SKM-1 (cell line): ENCODE results near the gene PLA2G4E.

ENCODE experiments used
- DNase-seq: peaks from one replicate; lab custom pipeline; 2025; ENCODE audit not compliant: unreplicated experiment; lab: John Stamatoyannopoulos, UW

PLA2G4E gene

DNA sequence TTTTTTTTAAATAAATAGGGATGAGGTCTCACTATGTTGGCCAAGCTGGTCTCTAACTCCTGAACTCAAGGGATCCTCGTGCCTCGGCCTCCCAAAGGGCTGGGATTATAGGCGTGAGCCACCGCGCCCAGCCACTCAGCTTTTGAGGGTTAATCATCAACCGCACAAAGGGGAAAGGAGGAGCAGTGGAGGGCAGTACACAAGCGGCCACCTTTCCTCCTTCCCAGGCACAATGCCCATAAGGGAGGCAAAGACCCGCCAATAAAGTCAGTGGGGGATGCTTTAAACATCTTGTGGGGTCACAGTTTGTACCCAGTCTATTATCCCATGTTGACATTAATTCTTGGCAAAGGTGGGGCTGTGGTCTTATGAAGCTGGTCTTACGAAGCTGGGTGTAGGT is 80.9 kb downstream of the PLA2G4E start:
- DNase-seq: no peak

DNA sequence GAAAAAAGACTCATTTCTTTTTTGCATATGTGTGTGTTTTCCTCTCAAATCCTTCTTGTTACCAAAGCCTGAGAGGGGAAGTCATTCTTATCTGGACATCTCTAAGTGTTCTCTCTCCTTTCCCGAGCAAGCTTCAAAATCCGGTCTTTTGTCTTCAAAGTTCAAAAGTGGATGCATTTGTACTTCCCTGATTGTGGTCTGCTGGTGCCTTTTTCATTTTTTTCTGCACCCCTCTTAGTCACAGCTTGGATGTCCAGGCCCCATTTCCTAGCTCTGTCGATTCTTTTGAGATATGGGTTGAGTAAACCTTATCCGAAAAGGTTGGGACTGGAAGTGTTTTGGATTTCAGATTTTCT is 83.3 kb downstream of the PLA2G4E start:
- DNase-seq: no peak

DNA sequence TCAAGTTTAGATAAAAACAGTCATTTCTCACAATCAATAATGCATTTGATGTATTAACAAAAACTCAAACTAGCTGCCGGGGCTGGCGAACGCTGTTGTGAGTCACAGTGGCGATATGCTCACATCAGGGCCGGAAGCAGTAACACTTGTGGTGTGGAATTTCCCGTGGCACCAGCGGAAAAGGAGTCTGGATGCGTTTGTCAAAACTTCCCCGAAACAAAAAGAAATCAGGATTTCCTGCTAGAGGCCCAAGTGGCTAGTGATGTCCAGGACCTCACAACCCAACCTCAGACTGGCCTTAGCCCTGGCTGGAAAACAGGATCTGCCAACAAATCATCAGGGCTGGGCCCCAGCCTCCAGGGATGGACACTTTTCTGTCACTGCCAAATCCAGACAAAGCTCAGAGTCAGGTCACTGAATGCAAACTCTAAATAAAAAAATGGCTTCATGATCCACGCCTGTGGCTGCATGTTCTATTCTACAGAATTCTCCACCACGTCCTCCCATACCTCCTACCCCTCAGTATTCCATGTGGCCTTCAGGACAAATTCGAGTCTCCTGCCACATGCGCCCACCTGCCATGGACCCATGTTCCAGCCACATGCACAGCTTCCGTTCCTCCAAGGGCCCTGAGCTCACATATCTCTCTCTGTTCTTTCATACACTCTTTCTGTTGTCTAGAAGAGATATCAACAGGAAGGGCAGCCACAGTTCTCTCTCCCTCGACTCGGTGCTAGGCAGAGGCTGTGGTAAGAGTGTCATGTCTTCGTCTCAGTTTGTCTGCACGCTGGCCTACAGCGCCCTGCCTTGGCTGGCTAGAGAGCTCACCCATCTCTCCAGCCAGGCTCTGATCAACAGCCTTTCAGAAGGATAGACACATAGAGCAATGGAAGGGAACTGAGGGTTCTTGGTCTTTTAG is 83.9 kb downstream of the PLA2G4E start:
- no peak for DNase-seq

DNA sequence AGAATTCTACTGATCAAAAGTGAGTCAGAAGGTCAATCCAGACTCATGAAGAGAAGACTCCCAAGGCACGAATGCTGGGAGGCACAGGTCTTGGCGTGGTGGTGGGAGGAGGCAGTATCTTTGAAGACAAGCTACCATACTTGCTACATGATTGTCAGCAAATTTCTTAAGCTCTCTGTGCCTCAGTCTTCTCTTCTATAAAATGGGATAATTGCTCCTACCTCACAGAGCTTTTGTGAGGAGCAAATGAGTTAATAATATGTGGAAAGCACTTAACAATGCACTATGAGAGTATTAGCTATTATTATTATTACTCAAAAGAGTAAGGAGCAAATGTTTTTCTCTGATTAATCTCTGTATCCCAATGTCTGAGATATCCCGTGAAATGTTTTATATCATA is 84.7 kb downstream of the PLA2G4E start:
- no peak for DNase-seq

DNA sequence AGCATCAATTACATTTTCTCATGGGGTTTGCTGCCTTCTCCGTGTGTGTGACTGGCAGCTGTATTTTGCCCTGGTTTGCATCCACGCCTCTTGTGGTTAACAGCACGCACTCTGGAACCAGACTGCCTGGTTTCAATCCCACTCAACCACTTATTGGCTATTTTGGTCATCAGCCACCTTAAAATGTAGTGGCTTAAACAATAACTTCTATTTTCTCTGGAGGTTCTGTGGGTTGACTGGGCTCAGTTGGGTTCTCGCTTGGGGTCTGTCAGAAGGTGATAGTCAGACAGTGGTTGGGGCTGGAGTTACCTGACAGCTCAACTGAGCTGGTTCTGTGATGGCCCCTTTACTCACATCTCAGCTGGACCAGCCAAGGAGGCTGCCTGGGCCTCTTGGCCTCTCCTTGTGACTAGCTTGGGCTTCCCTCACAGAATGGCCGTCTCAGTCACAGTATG is 85.2 kb downstream of the PLA2G4E start:
- DNase-seq: no peak

DNA sequence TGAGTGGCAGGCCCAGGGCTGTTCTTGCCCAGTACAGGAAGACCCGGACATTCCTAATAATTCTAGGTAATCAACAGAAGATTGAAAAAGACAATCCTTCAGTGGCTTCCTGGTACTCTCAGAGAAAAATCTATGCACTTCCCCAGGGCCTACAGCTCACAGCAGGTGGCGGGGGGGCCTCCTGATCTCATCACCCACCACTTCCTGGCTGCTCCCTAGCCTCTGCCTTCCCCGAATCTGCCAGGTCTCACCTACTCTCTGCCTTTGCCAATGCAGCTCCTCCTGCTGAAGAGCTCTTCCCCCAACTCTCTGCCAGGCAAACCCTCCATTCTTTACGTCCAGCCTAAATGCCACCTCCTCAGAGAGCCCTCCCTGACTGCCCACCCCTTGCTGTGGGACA is 86.0 kb downstream of the PLA2G4E start:
- no peak for DNase-seq

DNA sequence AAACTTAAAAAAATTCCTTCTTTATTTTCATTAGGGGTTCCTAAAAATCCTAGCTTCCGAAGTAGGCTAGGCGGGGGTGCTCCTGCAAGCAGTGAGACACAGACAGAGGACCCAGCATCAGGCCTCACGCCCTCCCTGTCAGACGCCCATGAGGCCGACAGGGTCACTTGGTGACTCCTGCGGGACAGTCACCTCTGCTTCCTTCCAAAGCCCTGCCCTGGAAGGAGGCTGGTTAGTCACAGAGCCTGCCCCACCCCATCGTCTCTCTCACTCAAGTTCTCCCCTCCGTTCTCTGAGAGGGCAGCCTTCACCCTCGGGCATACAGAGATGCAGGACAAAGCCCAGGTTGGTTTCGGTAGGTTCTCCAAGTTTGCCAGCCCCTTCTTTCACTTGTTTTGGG is 87.1 kb downstream of the PLA2G4E start:
- DNase-seq: no peak

DNA sequence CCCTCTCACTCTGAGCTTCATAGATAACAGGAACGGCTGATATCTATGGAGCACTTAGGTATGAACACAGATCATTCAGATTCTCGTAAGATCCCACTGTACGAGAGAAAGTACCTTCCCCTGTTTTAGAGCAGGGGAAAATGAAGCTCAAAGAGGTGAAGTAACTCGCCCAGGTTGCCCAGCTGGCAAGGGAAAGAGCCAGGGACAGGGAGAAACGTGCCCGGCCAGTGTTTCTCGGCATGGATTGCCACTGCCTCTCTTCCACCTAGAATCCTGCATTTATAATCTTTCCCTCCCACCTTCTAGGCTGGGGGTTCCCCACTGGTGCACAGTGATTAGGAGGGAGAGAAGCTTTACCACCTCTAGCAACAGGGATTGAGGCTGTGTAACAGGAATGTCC is 87.5 kb downstream of the PLA2G4E start:
- DNase-seq: no peak

DNA sequence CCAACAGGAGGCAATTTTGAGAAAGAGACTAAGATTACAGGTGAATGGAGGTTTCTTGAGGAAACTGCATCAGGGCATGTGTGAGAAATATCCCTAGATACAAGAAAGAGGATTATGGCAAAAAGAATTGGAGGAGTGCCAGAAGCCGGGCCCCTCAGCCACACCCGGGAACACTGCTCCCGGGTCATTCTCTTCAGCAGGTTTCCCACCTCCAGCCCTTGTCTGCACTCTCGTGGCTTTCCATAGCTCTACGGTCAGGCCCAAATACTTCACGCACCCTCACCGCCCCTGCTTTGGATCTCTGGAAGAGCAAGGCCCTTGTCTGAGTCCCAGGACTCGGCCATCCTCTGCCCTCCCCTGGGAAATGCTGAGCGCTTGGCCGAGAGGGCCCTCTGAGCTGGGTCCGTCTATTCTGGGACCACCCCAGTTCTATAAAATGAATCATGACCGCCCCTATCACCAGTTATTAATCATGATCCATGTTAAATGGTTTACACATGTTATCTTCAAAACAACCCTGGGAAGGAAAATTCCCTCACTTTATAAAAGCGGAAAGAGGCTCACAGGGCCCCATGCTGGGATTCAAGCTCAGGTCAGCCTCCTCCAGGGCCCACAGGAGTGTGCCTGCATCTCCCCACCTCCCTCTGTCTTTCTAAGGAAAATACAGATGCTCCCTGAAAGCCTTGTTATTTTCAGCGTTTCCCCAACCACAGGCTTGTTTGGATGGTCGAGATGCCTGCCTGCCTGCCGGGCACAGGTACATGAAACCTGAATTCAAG is 88.1 kb downstream of the PLA2G4E start:
- DNase-seq: no peak

DNA sequence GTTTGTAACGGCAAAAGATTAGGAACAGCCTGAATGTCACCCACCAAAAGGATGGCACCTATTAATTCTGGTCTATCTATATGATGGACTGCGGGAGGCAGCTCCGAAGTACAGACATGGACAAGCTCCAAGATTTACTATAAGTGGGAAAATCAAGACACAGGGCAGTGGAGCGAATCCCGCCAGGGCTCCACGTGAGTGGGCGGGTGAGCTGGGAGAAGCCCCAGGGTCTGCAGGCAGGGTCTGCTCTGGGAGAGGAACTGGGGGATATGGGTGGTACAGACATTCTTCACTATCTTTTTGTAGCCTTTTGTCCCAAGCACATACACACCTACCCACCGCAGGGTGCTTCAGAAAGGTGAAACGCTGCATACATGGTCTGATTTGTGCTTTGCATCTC is 88.7 kb downstream of the PLA2G4E start:
- no peak for DNase-seq
